ENCODE measurements around the gene HCFC2.
"Not testable (repeated sequence)": the region's sequence is repeated elsewhere in the genome, so short reads cannot be mapped to it uniquely, and the experiment has no call there.

Gene HCFC2

GRCh38 chr12:104106965-104107364 lies 42.6 kb downstream of the HCFC2 start:
- Histone ChIP-seq H3K36me3 (peaks cover 13% of the 10 kb centered on the region), H3K27me3 (no peaks in the 10 kb centered on the region), H3K27ac (no peak overlapping the region), H3K4me3 (ENCODE audit: low read depth in 1 of 2, low read length in 1 of 2) (no peak overlapping the region), H3K4me1 (ENCODE audit: control insufficient read depth in 1 of 2, insufficient read depth in 1 of 2, low read depth in 1 of 2, low read length in 1 of 2) (peaks cover 0 to 6% of the 10 kb centered on the region in 2 experiments), H3K9me3 (no peaks in the 10 kb centered on the region)
- no peak for TF ChIP-seq CTCF (IDR thresholded peaks at IDR 0.05)

- H3K4me1 ChIP-seq (ENCODE audit: control insufficient read depth in 1 of 2, insufficient read depth in 1 of 2, low read depth in 1 of 2, low read length in 1 of 2) = peaks cover 0 to 6% of the 10 kb centered on the region in 2 experiments
- no peaks in the 10 kb centered on the region for H3K9me3 ChIP-seq
- no peaks in the 10 kb centered on the region for H3K27me3 ChIP-seq
- H3K36me3 ChIP-seq = no peaks in the 10 kb centered on the region
- TF ChIP-seq CTCF (IDR thresholded peaks at IDR 0.05) = peak; percentile 66
- no peak overlapping the region for H3K27ac ChIP-seq
- H3K4me3 ChIP-seq (ENCODE audit: low read depth in 1 of 2, low read length in 1 of 2) = no peak overlapping the region
Observed at GRCh38 chr12:104108755-104109445, 44.6 kb downstream of the HCFC2 start.

- Histone ChIP-seq H3K27me3 (no peaks in the 10 kb centered on the region), H3K4me3 (ENCODE audit: low read depth in 1 of 2, low read length in 1 of 2) (no peak overlapping the region), H3K9me3 (no peaks in the 10 kb centered on the region), H3K36me3 (peaks cover 4% of the 10 kb centered on the region), H3K27ac (no peak overlapping the region), H3K4me1 (ENCODE audit: control insufficient read depth in 1 of 2, insufficient read depth in 1 of 2, low read depth in 1 of 2, low read length in 1 of 2) (peaks cover 0 to 6% of the 10 kb centered on the region in 2 experiments)
- TF ChIP-seq CTCF (IDR thresholded peaks at IDR 0.05) = no peak
Observed at GRCh38 chr12:104109446-104110271, 45.3 kb downstream of the HCFC2 start.

- H3K36me3 ChIP-seq = peaks cover 33% of the 10 kb centered on the region
- not testable (repeated sequence) for H3K27me3 ChIP-seq; H3K4me3 ChIP-seq (ENCODE audit: low read depth in 1 of 2, low read length in 1 of 2); H3K9me3 ChIP-seq; H3K27ac ChIP-seq; H3K4me1 ChIP-seq (ENCODE audit: control insufficient read depth in 1 of 2, insufficient read depth in 1 of 2, low read depth in 1 of 2, low read length in 1 of 2)
Observed at GRCh38 chr12:104114834-104115586, 50.7 kb downstream of the HCFC2 start.

- Histone ChIP-seq H3K36me3 (peaks cover 39% of the 10 kb centered on the region), H3K9me3 (no peaks in the 10 kb centered on the region), H3K4me1 (ENCODE audit: control insufficient read depth in 1 of 2, insufficient read depth in 1 of 2, low read depth in 1 of 2, low read length in 1 of 2) (no peaks in the 10 kb centered on the region), H3K4me3 (ENCODE audit: low read depth in 1 of 2, low read length in 1 of 2) (no peak overlapping the region), H3K27me3 (no peaks in the 10 kb centered on the region), H3K27ac (no peak overlapping the region)
- no peak for TF ChIP-seq CTCF (IDR thresholded peaks at IDR 0.05)
Observed at GRCh38 chr12:104115587-104115975, 51.2 kb downstream of the HCFC2 start.

All from neutrophil (primary cell).